GM20431 (cell line): Measurements from ENCODE around the gene CELA1.

ENCODE experiments used
- in situ Hi-C: fragments of 300-500 bp; cut with MseI, MboI; formaldehyde crosslinking; loops from one replicate; pipeline ENCODE4 v1.15.0; 2020; ENCODE audit warnings: low sequenced_read_pairs; ENCODE audit not compliant: unreplicated experiment

CELA1 gene

GRCh38 chr12:51346581-51346980 is at the start of gene CELA1:
Gene CELA1, minus strand, starts transcription at chr12:51346679. Its CDS starts 41 bp downstream, at chr12:51346638.
- in situ Hi-C loops: loop anchor here (10.0 kb wide), 1 partner anchor 82 kb away; no protein-coding TSS in a partner anchor

GRCh38 chr12:51395283-51396230 is 49.1 kb upstream of the CELA1 start:
- in situ Hi-C loops: no loop called here

GRCh38 chr12:51393676-51394545 is 47.4 kb upstream of the CELA1 start:
- in situ Hi-C loops: no loop called here

GRCh38 chr12:51392556-51393237 is 46.2 kb upstream of the CELA1 start:
- in situ Hi-C loops: no loop called here

- in situ Hi-C loops: no loop called here
These were observed 45.0 kb upstream of the CELA1 start, which contains the start of gene GALNT6 for GRCh38 chr12:51391283-51392123. Gene GALNT6, minus strand, starts transcription at chr12:51391406. Its CDS starts 11,625 bp downstream, at chr12:51379781.

- in situ Hi-C loops: no loop called here
These were observed 44.4 kb upstream of the CELA1 start for GRCh38 chr12:51390891-51391282.

GRCh38 chr12:51390457-51390856 is 44.0 kb upstream of the CELA1 start:
- in situ Hi-C loops: no loop called here

- in situ Hi-C loops: no loop called here
These were observed 43.0 kb upstream of the CELA1 start for GRCh38 chr12:51389302-51389999.

GRCh38 chr12:51388846-51389245 is 42.4 kb upstream of the CELA1 start:
- in situ Hi-C loops: no loop called here

GRCh38 chr12:51388069-51388799 is 41.8 kb upstream of the CELA1 start:
- in situ Hi-C loops: no loop called here

- in situ Hi-C loops: no loop called here
These were observed 39.9 kb upstream of the CELA1 start for GRCh38 chr12:51386351-51386750.

GRCh38 chr12:51383269-51383905 is 36.9 kb upstream of the CELA1 start:
- in situ Hi-C loops: no loop called here

- in situ Hi-C loops: no loop called here
These were observed 35.7 kb upstream of the CELA1 start for GRCh38 chr12:51382173-51382572.

GRCh38 chr12:51381226-51382079 is 35.0 kb upstream of the CELA1 start:
- in situ Hi-C loops: no loop called here

GRCh38 chr12:51379571-51379970 is 33.1 kb upstream of the CELA1 start:
- in situ Hi-C loops: no loop called here

GRCh38 chr12:51378749-51379148 is 32.3 kb upstream of the CELA1 start:
- in situ Hi-C loops: no loop called here
